Measurements from ENCODE around the gene PARVG.

Gene PARVG

GRCh38 chr22:44180706-44181032 lies at the start of gene PARVG:
PARVG (plus strand) TSS chr22:44180925; CDS start chr22:44183330, 2,405 bp downstream.
- peak; percentile 74 for DNase-seq

- DNase-seq, result no peak
Observed at GRCh38 chr22:44131412-44131811, 49.3 kb upstream of the PARVG start.

- DNase-seq, result no peak
Observed at GRCh38 chr22:44131989-44132685, 48.6 kb upstream of the PARVG start.

- DNase-seq, result no peak
Observed at GRCh38 chr22:44132724-44133123, 48.0 kb upstream of the PARVG start.

DNA sequence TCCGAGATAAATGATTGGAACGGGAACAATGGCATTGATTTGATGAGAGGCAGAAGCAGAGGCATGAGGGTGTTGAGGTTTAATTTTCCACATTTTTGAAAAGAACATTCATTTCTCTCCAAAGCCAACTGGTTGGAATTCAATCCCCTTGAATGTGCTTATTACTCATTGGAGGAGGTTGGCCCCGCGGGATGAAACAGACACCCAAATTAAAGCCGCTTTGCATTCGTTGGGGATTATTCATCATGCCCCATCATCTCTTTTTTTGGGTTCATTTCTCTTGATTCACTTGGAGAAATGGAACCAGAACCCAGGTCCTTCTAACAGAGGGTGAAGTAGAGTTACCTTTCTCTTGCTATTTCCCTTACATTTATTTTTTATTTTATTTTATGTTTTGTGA lies 47.6 kb upstream of the PARVG start:
- DNase-seq, result no peak

DNA sequence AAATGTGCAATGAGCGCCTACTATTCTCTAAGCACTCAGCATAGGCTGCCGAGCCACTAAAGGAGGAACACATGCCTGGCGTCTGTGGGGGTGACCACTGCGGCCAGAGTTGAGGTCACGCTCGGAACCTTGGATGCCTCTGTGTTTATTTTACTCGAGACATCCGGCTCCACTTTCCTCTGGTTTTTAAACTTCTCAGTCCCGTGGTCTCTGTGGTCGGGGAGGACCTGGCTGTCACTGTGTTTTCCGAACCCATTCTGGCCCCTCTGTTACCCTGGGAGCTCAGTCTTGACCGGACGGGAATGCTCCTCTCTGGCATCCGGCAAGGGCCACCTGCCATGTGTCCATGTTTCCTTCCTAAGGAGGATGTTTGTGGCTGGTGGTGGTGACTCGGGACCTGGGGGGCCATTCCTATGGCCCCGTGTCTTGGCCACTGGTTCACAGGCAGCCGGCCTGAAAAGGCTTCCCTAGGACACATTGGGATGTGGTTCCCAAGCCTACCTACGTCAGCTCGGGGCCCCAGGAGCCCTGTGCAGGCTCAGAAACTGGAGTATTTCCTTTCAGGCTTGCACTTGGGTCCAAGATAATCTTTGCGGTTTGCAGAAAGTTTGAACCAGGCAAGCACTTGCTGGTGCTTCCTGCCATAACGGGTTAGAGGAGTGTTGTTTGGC lies 46.7 kb upstream of the PARVG start:
- DNase-seq, result no peak

- DNase-seq, result no peak
Observed at GRCh38 chr22:44136112-44136511, 44.6 kb upstream of the PARVG start.

- no peak for DNase-seq
Observed at GRCh38 chr22:44136786-44137185, 43.9 kb upstream of the PARVG start.

DNA sequence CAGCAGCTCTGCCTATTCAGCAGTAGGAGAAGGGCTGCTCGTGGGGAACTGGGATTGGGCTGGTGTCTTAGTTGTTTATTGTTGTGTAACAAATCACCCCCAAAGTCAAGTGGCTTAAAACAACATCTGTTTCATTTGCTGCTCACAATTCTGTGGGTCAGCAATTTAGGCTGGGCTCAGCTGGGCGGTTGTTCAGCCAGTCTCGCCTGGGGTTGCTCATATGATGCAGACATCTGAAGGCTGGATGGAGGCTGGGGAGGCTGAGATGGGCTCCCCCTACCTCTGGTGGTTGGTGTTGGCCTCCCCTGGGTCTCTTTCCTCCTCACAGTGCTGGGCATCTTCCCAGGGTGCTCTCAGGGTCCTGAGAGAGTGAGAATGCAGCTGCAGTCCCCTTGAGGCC lies 43.3 kb upstream of the PARVG start:
- DNase-seq, result no peak

- DNase-seq, result no peak
Observed at GRCh38 chr22:44139773-44140172, 41.0 kb upstream of the PARVG start.

- DNase-seq, result no peak
Observed at GRCh38 chr22:44142421-44143104, 38.2 kb upstream of the PARVG start.

- no peak for DNase-seq
Observed at GRCh38 chr22:44143105-44143474, 37.6 kb upstream of the PARVG start.

DNA sequence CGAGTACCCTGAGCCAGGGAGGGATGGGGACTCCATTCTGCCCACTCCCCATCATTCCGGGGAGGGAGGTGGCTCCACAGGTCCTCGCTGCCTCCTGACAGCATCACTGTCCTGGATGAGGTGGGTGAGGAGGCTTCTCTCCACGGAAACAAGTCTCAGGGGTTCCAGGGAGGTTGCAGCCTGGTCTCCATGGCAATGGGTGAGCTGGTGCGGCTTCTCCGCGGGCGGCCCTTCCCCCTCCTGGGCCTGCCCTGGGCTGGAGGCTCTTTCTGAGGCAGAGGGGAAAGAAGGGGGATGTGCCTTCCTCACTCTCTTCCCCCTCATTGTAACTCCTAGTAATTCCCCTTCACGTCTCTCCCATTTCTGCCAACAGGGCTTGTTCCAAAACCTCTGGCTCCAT lies 37.1 kb upstream of the PARVG start:
- no peak for DNase-seq

- DNase-seq, result no peak
Observed at GRCh38 chr22:44144046-44144569, 36.6 kb upstream of the PARVG start.

DNA sequence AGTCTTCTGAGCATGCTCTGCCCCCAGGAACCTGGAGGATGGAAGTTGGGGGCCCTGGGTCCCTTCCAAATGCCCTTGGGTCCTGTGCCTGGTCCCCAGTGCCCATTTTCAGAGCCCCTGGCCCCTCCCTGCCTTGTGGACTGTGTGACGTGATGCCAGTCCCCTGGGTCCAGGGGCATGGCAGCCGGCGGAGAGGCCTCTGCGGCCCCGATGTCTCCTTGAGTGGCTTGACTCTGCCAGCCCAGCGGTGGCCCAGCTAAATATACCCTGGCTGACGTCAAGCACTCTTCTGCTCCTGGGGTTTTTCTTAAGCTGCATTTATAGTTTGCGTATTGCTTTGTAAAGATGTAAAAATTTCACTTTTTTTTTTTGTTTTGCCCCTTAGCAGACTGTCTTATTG lies 35.2 kb upstream of the PARVG start:
- DNase-seq, result no peak

DNA sequence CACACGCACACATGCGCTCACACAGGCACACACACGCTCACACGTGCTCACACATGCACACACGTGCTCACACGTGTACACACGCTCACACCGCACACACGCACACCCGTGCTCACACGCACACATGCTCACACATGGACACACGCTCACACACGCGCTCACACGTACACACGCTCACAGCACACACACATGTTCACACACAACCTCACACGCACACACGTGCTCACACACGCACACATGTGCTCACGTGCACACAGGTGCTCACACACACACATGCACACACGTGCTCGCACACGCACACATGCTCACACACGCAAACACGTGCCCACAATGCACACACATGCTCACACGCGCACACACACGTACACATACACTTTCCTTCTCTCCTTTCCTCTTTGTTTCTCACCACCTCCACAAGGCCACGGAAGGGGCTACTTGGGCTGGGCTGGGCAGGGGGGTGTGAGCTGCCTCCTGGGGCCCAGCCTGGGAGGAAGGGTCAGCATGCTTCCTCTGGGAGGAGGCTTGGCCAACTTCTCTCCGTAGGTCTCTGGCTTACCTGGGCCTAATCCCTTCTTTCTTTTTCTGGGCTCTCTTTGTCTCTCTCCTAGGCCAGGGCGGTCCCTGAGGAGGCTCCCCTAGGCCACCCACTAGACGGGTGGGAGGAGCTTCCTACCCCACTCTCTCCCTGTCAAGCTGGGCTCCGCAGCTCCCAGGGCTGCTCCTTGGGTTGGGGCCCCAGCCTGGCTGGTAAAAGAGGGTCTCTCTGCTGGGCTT lies 34.5 kb upstream of the PARVG start:
- no peak for DNase-seq

GRCh38 chr22:44147008-44147645 lies 33.6 kb upstream of the PARVG start:
- DNase-seq, result no peak

GRCh38 chr22:44147821-44148574 lies 32.7 kb upstream of the PARVG start:
- no peak for DNase-seq

- DNase-seq, result no peak
Observed at GRCh38 chr22:44151676-44152075, 29.0 kb upstream of the PARVG start.

GRCh38 chr22:44153710-44154109 lies 27.0 kb upstream of the PARVG start:
- no peak for DNase-seq

- peak; percentile 22 for DNase-seq
Observed at GRCh38 chr22:44154436-44154942, 26.2 kb upstream of the PARVG start.

DNA sequence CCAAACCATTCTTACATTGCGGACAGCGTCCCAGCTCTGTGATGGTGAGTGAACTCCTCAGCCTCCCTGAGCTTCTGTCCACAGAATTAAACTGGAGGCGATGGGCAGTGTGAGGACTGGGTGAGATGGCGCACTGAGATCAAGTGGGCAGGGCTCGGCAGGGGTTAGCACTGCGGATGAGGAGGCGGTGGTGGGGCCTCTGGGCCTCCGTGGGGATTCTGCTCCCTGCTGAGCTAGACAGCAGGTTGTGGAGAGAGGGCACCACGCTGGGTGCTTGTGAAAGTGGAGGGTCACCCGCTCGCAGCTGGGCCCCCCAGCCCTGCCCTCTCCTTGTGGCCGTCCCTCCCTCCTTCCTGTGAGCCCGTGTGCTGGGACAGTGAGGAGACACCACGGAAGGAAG lies 25.6 kb upstream of the PARVG start:
- DNase-seq, result no peak

All from CD4-positive, alpha-beta T cell treated with Interleukin-21 for 1 hour (primary cell).